ENCODE results near the gene PIGU. TPM values are rescaled to one million over a fixed set of nuclear protein-coding genes. Genes with fewer than 3 reads are reported as not detected.
A peak's percentile ranks its signal among the peaks of the same experiment; 100 is the strongest.

PIGU gene
- total and polyA plus RNA-seq, 2 of the 13 experiments (the other 11 are each of a cell fraction or from before 2014, with no cell fraction given), result 45.5 to 231 TPM

- TF ChIP-seq REST (IDR thresholded peaks at IDR 0.05; ENCODE audit: borderline replicate concordance in 1 of 2, low read depth in 1 of 2, low read length in 2 of 2), result no peak
- no peak for TF ChIP-seq ZFP90 (CRISPR knock-in tag; IDR thresholded peaks at IDR 0.05; ENCODE audit: borderline replicate concordance)
- no peak for TF ChIP-seq HOXA7 (CRISPR knock-in tag; IDR thresholded peaks at IDR 0.05)
- no peak for TF ChIP-seq AFF4 (CRISPR knock-in tag; IDR thresholded peaks at IDR 0.05)
- no peak for TF ChIP-seq IRF9 (CRISPR knock-in tag; IDR thresholded peaks at IDR 0.05; ENCODE audit: borderline replicate concordance)
- TF ChIP-seq ZNF205 (CRISPR knock-in tag; IDR thresholded peaks at IDR 0.05), result no peak
- peak; percentile 31; the same call in 1 of the 2 replicates for TF ChIP-seq HMGXB3 (CRISPR knock-in tag; IDR thresholded peaks at IDR 0.05; ENCODE audit: borderline replicate concordance)
- no peak for TF ChIP-seq BCL6 (CRISPR knock-in tag; IDR thresholded peaks at IDR 0.05)
- no peak for TF ChIP-seq MBNL3 (CRISPR knock-in tag; conservative IDR thresholded peaks at IDR 0.05)
- TF ChIP-seq ZKSCAN8 (CRISPR knock-in tag; IDR thresholded peaks at IDR 0.05; ENCODE audit: borderline replicate concordance), result no peak
- TF ChIP-seq MZF1 (CRISPR knock-in tag; IDR thresholded peaks at IDR 0.05; ENCODE audit: borderline replicate concordance), result peak; percentile 84; the same call in 1 of the 2 replicates
- TF ChIP-seq RBAK (CRISPR knock-in tag; IDR thresholded peaks at IDR 0.05), result peak; percentile 70; the same call in 1 of the 2 replicates
- TF ChIP-seq CCDC6 (CRISPR knock-in tag; IDR thresholded peaks at IDR 0.05), result no peak
- TF ChIP-seq ZNF749 (CRISPR knock-in tag; IDR thresholded peaks at IDR 0.05; ENCODE audit: borderline replicate concordance), result no peak
These were observed 153.7 kb downstream of the PIGU start (continued) for GRCh38 chr20:34522969-34523871.
